ENCODE data around the gene NATD1.

GRCh38 chr17:21235921-21236320 is 17.3 kb downstream of the NATD1 start:
- TF ChIP-seq CTCF (IDR thresholded peaks at IDR 0.05) (no peak), ZFX (IDR thresholded peaks at IDR 0.05; ENCODE audit: borderline replicate concordance) (no peak)
